Effector memory CD4-positive, alpha-beta T cell (primary cell): ENCODE data around the gene DNAH8.

Experiments used
- DNase-seq, 3 donors: peaks; one replicate each; pipeline ENCODE4 v3.0.0-alpha.2; 2020
- H3K27ac ChIP-seq: 2 replicates; pipeline ENCODE4 v1.7.0; 2013; ENCODE audit warnings: mild to moderate bottlenecking, low read length, moderate library complexity; ENCODE audit not compliant: insufficient read depth, poor library complexity, severe bottlenecking
- H3K27me3 ChIP-seq: replicated peaks from 2 replicates; pipeline ENCODE4 v1.7.0; 2013; ENCODE audit warnings: mild to moderate bottlenecking, low read length; ENCODE audit not compliant: insufficient read depth, control insufficient read depth, poor library complexity, severe bottlenecking
- H3K36me3 ChIP-seq: 2 replicates; pipeline ENCODE4 v1.7.0; 2013; ENCODE audit warnings: mild to moderate bottlenecking, low read length, moderate library complexity; ENCODE audit not compliant: control insufficient read depth, insufficient read depth
- H3K4me1 ChIP-seq: 2 replicates; pipeline ENCODE4 v1.7.0; 2013; ENCODE audit warnings: low read length, mild to moderate bottlenecking; ENCODE audit not compliant: control insufficient read depth, insufficient read depth, poor library complexity, severe bottlenecking
- H3K4me3 ChIP-seq: 2 replicates; pipeline ENCODE4 v1.7.0; 2013; ENCODE audit warnings: low read length, low read depth, mild to moderate bottlenecking; ENCODE audit not compliant: insufficient read depth, poor library complexity, severe bottlenecking
- H3K9me3 ChIP-seq: 2 replicates; pipeline ENCODE4 v1.7.0; 2013; ENCODE audit warnings: mild to moderate bottlenecking, low read length, moderate library complexity; ENCODE audit not compliant: control insufficient read depth

DNAH8 gene

DNA sequence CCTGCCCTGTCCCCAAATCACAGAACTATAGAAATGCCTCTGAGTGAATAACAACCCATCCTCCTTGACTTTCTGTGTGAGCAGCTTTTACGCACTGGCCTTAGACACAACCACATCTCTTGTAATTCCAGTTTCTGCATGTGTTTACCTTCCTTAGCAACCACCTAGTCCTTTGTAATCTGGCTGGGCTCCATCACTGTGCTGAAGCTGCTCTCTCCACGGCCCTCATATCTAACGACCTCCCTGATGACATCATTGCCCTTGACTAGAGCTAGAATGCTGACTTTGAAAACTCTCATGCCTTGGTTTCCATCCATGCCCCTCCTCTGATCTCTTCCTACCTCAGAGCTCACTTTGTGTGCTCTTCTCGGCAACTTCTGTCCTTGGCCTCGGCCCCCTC is 303.0 kb downstream of the DNAH8 start:
- H3K27me3 ChIP-seq: no peaks in the 10 kb centered on the region
- H3K4me3 ChIP-seq: no peak overlapping the region
- H3K27ac ChIP-seq: no peak overlapping the region
- H3K9me3 ChIP-seq: no peaks in the 10 kb centered on the region
- H3K4me1 ChIP-seq: no peaks in the 10 kb centered on the region
- DNase-seq: no peak
- H3K36me3 ChIP-seq: no peaks in the 10 kb centered on the region

DNA sequence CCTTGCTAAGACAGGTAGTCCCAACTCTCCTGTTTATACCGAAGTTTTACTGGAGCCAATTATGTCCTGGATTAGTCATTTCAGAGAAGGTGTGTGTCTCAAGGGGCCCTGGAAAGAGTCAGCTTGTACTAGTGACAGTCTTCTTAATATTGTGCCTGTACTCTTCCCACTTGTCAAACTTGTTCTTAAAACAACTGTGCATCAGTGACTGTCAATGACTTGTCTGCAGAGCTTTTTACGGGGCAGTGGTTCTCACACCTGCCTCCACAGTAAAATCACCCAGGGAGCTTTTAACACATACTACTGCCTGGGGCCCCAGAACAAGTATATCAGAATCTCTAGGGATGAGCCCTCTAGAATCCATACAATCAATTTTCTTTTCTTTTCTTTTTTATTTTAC is 305.0 kb downstream of the DNAH8 start:
- H3K27me3 ChIP-seq: no peaks in the 10 kb centered on the region
- no peak overlapping the region for H3K27ac ChIP-seq
- no peaks in the 10 kb centered on the region for H3K4me1 ChIP-seq
- H3K4me3 ChIP-seq: no peak overlapping the region
- H3K36me3 ChIP-seq: no peaks in the 10 kb centered on the region
- DNase-seq: no peak
- H3K9me3 ChIP-seq: no peaks in the 10 kb centered on the region

GRCh38 chr6:39021041-39021440 is 305.9 kb downstream of the DNAH8 start:
- DNase-seq: no peak
- Histone ChIP-seq H3K4me1 (no peaks in the 10 kb centered on the region), H3K27me3 (no peaks in the 10 kb centered on the region), H3K27ac (no peak overlapping the region), H3K4me3 (no peak overlapping the region), H3K36me3 (no peaks in the 10 kb centered on the region), H3K9me3 (no peaks in the 10 kb centered on the region)

DNA sequence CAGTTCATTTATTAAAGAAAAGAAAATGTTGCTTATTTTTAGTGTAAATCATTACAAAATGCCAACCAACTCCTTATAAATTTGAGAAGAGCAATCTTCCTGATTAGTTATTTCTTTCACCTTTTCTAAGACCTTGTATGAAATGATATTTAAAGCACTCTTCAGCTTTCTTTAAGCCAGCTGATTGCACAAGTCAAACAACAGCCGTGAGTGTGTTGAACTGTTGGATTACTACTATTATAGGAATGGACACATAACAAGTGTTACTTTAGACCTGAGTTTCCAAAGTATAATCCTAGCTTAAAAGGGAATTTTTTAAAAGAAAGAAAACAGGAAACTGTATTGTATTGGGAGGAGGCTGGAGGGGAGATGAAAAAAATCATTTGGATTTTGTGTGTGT is 306.7 kb downstream of the DNAH8 start:
- H3K36me3 ChIP-seq: no peaks in the 10 kb centered on the region
- no peak for DNase-seq
- no peaks in the 10 kb centered on the region for H3K9me3 ChIP-seq
- no peaks in the 10 kb centered on the region for H3K4me1 ChIP-seq
- no peak overlapping the region for H3K27ac ChIP-seq
- no peak overlapping the region for H3K4me3 ChIP-seq
- H3K27me3 ChIP-seq: no peaks in the 10 kb centered on the region

DNA sequence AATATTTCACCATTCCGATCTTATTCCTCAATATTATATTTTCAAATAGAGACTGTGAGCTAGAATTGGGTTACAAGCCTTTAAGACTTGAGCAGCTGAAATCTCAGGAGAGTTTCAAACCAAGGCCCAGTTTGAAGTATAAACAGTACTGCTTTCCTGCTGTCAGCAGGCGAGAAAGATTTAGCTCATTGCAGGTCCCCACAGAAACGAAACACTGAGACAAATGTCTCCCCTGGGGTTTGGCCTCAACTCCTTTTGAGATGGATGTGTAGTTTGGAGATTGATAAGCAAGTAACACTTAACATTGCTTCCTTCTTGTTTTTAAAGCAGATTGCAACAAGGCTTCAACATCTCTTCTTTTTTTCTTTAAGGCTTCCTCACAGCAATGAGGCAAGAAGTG is 311.1 kb downstream of the DNAH8 start:
- H3K4me3 ChIP-seq: no peak overlapping the region
- no peaks in the 10 kb centered on the region for H3K27me3 ChIP-seq
- no peaks in the 10 kb centered on the region for H3K36me3 ChIP-seq
- H3K9me3 ChIP-seq: no peaks in the 10 kb centered on the region
- H3K27ac ChIP-seq: no peak overlapping the region
- DNase-seq: no peak
- no peaks in the 10 kb centered on the region for H3K4me1 ChIP-seq

DNA sequence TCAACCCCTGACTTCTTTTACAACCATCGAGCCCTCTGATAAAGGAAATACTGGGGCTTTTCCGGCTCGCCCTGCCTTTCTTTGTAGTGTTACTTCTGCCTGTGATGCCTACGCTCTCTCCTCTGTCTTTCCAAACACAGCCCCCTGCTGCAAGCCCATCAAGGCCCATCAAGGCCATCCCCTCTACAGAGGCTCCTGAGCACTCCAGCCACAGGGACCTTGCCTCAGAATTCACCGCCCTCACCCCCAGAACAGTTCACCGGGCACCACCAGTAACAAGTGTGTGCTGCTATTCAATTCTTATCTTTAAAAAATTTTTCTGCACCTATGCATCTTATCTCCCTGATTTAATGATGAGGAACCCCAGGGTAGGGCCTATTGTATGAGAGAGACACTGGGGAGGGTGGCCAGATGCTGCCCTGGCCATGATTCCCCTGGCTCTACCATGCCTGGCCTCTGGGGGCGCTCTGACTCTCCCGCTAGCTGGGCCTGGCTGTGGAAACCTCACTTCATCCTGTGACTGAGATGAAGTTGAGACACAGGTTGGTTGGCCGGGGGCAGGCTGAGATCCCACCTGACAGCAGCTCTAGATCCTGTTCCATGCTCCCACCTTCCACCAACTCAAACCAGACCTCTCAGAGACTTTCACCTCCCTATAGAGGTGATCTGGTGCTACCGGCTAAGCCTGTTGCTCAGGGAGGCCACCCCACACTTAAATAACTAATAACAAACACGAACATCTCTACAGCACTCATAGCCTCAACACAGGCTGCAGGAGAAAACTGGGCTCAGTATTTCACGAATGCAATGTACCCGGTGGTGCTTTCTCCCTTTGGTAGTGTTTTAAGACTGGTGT is 314.3 kb downstream of the DNAH8 start:
- no peak for DNase-seq
- no peaks in the 10 kb centered on the region for H3K27me3 ChIP-seq

DNA sequence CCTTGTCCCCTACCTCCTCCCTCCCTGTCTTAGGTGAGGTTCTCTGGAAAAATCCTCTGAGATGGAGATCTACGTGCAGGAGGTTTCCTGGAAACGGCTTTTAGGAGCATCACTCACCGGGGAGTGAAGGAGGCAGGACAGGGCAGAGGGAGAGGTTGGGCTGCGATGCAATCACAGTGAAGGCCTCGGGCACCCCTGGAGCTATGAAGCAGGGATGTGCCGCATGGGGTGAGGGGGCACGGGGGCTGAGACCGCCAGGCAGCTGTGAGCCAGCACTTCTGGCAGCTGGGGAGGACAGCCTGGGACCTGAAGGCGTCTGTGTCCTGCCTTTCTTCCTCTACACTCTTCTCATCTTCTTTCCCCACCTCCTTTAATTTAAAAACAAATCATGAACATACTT is 320.6 kb downstream of the DNAH8 start:
- H3K27me3 ChIP-seq: peaks cover 4% of the 10 kb centered on the region
- no peaks in the 10 kb centered on the region for H3K4me1 ChIP-seq
- no peak overlapping the region for H3K4me3 ChIP-seq
- H3K9me3 ChIP-seq: no peaks in the 10 kb centered on the region
- no peaks in the 10 kb centered on the region for H3K36me3 ChIP-seq
- DNase-seq: no peak
- no peak overlapping the region for H3K27ac ChIP-seq

More for the DNA sequence above, 314.3 kb downstream of the DNAH8 start:
- Histone ChIP-seq H3K36me3 (no peaks in the 10 kb centered on the region), H3K4me1 (no peaks in the 10 kb centered on the region), H3K27ac (no peak overlapping the region), H3K9me3 (no peaks in the 10 kb centered on the region), H3K4me3 (no peak overlapping the region)

DNA sequence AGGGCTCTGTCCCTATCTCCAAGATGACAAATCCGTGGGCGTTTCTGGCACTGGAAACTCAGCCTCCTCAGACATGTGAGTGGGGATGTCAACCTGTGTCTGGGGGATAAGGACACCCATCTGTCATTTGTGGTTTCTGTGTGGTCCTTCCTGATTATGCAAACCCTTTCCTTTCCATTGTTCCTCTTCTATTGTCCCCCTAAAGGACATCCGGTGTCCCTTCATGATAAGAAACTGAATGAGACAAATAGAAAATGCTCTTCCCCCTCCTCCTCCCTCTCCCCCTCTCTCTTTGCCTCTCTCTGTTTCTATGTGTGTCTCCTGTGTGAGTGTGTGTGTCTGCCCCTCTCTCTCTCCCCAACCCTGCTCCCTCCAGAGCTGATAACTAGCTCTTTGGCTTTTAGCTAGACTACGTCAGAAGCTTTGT is 322.0 kb downstream of the DNAH8 start:
- Histone ChIP-seq H3K4me1 (no peaks in the 10 kb centered on the region), H3K36me3 (no peaks in the 10 kb centered on the region), H3K27ac (no peak overlapping the region), H3K4me3 (no peak overlapping the region), H3K27me3 (peaks cover 4% of the 10 kb centered on the region), H3K9me3 (no peaks in the 10 kb centered on the region)
- no peak for DNase-seq

DNA sequence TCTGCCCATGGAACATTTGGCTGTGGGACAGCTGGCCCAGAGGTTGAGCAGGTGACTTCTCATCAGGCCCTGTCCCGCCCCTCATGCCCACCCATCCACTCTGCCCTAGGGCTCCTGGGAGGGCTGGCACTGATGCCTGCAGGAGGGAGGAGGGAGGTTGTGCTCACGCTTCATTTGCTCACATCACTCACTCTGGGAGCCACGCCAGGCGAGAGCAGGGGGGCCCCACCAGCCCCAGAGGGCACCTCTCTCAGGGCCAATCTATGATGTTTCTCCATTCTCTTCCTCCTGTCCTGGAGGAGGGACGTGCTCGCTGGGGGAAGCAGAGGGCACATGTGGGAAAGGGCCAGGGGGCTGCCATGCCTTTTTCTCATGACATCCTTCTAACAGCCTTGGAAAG is 322.6 kb downstream of the DNAH8 start:
- no peak for DNase-seq
- no peaks in the 10 kb centered on the region for H3K36me3 ChIP-seq
- H3K27me3 ChIP-seq: peaks cover 4% of the 10 kb centered on the region

GRCh38 chr6:39040080-39040673 is 325.1 kb downstream of the DNAH8 start:
- Histone ChIP-seq H3K9me3 (no peaks in the 10 kb centered on the region), H3K4me3 (no peak overlapping the region), H3K27ac (no peak overlapping the region), H3K4me1 (no peaks in the 10 kb centered on the region), H3K36me3 (no peaks in the 10 kb centered on the region), H3K27me3 (peaks cover 4% of the 10 kb centered on the region)
- DNase-seq: no peak

More for the DNA sequence above, 322.6 kb downstream of the DNAH8 start:
- Histone ChIP-seq H3K4me1 (no peaks in the 10 kb centered on the region), H3K4me3 (no peak overlapping the region), H3K9me3 (no peaks in the 10 kb centered on the region), H3K27ac (no peak overlapping the region)
